ENCODE data around the gene LMNTD2. TPM values are rescaled to one million over a fixed set of nuclear protein-coding genes. Genes with fewer than 3 reads are reported as not detected.
"Not testable (repeated sequence)": the region's sequence is repeated elsewhere in the genome, so short reads cannot be mapped to it uniquely, and the experiment has no call there.

LMNTD2 gene
- polyA plus RNA-seq, 3 donors, result 3.3 to 5.7 (median 4.9) TPM

- DNase-seq (ENCODE audit: extremely low read depth in 1 of 11, low read depth in 9 of 11, low spot score in 4 of 11), result no peak
These were observed 31.5 kb downstream of the LMNTD2 start for GRCh38 chr11:528815-529727.

DNA sequence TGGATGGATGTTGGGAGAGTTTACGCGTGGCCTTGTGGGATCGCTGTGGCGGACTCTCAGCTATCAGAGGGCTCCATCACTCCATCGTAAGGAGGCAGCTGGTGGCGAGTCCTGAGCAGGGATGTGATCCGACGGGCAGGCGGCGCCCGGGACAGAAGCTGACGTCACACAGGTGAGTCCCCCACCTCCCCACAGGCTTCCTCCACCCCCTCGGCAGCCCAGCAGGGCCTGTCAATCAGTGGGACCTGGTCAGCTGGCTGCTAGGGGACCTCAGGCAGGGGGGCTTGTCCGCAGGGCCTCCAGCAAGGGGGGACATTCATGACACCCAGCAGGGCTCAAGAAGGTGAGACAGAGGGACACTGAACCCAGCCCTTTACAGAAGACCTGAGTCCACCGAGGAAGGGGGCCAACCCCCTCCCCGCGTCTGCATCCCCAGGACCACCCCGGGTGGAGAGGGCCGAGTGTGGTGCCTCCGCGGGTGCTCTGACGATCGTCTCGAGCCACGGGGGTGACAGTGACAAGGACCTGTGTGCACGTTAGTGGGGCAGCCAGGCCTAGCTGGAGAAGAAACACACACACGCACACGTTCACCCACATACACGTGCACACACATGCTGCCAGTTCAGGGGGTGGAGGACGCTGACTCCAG, 32.2 kb downstream of the LMNTD2 start:
- DNase-seq (ENCODE audit: extremely low read depth in 1 of 11, low read depth in 9 of 11, low spot score in 4 of 11), result no peak

GRCh38 chr11:526192-526591, 34.3 kb downstream of the LMNTD2 start:
- no peak for DNase-seq (ENCODE audit: extremely low read depth in 1 of 11, low read depth in 9 of 11, low spot score in 4 of 11)

DNA sequence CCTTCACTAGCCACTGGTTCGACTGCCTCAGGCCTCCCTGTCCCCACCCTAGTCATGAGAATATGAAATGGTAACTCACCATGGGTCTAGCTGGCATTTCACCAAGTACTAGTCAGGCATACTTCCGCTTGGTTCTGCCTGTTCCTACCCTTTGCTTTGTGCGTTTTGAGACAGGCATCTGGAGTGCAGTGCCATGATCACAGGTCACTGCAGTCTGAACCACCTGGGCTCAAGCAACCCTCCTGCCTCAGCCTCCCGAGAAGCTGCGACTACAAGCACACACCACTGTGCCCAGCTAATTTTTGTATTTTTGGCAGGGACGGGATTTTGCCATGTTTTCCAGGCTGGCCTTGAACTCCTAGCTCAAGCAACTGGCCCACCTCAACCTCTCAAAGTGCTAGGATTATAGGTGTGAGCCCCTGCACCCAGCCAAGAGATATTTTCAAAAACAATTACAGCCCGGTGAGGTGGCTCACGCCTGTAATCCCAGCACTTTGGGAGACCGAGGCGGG, 39.3 kb downstream of the LMNTD2 start:
- DNase-seq (ENCODE audit: extremely low read depth in 1 of 11, low read depth in 9 of 11, low spot score in 4 of 11), result no peak

DNA sequence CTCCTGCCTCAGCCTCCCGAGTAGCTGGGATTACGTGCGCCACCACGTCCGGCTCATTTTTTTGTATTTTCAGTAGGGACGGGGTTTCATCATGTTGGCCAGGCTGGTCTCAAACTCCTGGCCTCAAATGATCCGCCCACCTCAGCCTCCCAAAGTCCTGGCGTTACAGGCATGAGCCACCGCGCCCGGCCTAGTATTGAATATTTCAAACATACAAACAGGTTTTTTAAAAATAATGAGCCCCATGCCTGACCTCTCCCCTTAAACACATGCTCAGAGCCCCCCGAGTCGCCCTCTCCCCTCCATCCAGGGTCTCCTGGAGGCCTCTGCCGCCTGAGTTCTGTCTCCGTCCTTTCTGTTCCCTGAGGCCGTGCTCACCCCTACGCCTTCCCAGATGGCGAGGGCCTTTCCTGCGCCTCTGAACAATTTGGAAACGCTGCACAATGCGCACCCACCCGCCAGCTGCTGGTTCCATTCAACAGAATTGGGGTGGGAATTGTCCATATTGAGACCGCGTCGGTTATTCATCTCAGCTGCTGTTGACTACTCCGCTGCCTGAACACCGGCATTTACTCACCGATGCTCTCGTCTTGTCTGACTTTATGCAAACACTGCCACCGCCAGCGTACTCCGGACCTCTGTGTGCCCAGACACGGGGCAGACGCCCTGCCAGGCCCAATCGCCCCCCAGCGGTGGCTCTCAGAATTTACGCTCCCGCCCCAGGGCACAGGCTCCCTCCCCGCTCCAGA, 39.9 kb downstream of the LMNTD2 start:
- no peak for DNase-seq (ENCODE audit: extremely low read depth in 1 of 11, low read depth in 9 of 11, low spot score in 4 of 11)

- peak in 4 of 11 donors; percentile 63 to 80 (median 76) for DNase-seq (ENCODE audit: extremely low read depth in 1 of 11, low read depth in 9 of 11, low spot score in 4 of 11)
These were observed 41.9 kb downstream of the LMNTD2 start for GRCh38 chr11:518463-519202.

DNA sequence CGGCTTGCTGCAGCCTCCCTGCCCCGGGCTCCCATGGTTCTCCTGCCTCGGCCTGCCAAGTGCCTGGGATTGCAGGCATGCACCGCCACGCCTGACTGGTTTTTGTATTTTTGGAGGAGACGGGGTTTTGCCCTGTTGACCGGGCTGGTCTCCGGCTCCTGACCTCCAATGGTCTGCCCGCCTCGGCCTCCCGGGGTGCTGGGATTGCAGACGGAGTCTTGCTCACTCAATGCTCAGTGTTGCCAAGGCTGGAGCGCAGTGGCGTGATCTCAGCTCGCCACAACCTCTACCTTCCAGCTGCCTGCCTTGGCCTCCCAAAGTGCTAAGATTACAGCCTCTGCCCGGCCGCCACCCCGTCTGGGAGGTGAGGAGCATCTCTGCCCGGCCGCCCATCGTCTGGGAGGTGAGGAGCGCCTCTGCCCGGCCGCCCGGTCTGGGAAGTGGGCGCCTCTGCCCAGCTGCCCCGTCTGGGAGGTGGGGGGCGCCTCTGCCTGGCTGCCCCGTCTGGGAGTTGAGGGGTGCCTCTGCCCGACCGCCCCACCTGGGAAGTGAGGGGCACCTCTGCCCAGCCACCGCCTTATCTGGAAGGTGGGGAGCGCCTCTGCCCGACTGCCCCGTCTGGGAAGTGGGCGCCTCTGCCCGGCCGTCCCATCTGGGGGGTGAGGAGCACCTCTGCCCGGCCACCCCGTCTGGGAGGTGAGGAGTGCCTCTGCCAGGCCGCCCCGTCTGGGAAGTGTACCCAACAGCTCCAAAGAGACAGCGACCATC, 43.4 kb downstream of the LMNTD2 start:
- not testable (repeated sequence) for DNase-seq (ENCODE audit: extremely low read depth in 1 of 11, low read depth in 9 of 11, low spot score in 4 of 11)

GRCh38 chr11:516400-516799, 44.1 kb downstream of the LMNTD2 start:
- no peak for DNase-seq (ENCODE audit: extremely low read depth in 1 of 11, low read depth in 9 of 11, low spot score in 4 of 11)

DNA sequence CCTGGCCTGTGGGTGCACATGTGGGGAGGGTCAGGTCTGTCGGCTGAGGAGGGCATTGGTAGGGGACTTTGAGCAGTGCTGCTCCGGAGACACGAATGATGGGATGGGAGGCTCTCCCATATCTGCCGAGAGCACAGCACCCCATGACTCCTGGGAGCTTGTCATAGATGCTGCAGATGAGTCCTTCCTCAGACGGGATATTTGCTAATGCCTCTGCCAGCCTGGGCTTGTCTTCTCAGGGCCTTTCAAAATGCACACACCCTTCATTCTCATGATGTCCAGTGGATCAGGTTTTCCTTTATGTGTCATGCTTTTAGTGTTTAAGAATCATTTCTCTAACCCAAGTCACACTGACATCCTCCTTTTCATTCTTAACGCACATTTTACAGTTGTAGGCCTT, 45.4 kb downstream of the LMNTD2 start:
- DNase-seq (ENCODE audit: extremely low read depth in 1 of 11, low read depth in 9 of 11, low spot score in 4 of 11), result no peak

GRCh38 chr11:514606-515005, 45.9 kb downstream of the LMNTD2 start:
- no peak for DNase-seq (ENCODE audit: extremely low read depth in 1 of 11, low read depth in 9 of 11, low spot score in 4 of 11)

- DNase-seq (ENCODE audit: extremely low read depth in 1 of 11, low read depth in 9 of 11, low spot score in 4 of 11), result no peak
These were observed 47.6 kb downstream of the LMNTD2 start for GRCh38 chr11:512761-513595.

DNA sequence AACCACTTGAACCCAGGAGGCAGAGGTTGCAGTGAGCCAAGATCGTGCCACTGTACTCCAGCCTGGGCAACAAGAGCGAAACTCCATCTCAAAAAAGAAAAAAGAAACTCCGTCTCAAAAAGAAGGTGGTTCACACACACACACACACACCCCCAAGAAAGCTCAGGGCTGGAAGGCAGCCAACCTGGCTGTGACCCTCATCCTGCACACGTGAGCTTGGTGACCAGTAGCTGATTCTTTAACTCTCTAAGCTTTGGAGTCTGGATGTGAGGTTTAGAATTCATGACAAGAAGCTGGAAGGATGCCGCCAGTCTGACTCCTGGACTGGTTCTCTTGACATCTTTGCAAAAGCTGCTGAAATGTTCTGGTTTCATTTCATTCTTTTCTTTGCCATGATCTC, 51.6 kb downstream of the LMNTD2 start:
- no peak for DNase-seq (ENCODE audit: extremely low read depth in 1 of 11, low read depth in 9 of 11, low spot score in 4 of 11)

DNA sequence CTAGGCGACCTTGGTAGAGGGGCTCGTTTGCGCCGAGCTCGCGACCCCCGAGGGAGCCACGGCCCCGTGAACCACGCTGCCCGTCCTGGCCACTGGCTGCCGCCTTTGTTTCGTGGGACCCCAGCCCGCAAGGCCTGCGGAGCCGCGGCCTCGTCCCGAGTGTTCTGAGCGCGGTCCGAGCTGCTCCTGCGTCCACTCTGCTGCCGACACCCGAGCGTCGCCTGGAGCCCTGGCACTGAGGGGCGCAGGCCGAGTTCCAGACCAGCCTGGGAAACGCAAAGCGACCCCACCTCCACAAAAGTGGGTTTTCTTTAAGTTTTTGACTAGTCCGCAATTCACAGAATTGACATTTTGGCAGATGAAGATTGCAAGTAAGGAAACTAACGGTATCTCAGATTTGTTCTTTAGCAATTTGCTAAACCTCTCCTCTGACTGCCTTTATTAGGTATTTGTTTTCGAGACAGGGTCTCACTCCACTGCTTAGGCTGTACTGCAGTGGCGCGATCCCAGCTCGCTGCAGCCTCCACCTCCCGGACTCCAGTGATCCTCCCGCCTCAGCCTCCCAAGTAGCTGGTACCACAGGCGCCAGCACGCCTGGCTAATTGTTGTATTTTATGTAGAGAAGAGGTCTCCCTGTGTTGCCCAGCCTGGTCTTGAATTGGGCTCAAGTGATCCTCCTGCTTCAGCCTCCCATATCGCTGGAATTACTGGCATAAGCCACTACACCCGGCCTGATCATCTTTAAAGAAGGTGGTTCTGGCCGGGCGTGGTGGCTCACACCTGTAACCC, 52.6 kb downstream of the LMNTD2 start:
- peak in 1 of 11 donors; percentile 12 for DNase-seq (ENCODE audit: extremely low read depth in 1 of 11, low read depth in 9 of 11, low spot score in 4 of 11)

GRCh38 chr11:506995-507726, 53.4 kb downstream of the LMNTD2 start, which contains the start of gene RNH1:
TSS of gene RNH1 (minus strand) at chr11:507242. CDS start at chr11:502162, 5,080 bp downstream.
- DNase-seq (ENCODE audit: extremely low read depth in 1 of 11, low read depth in 9 of 11, low spot score in 4 of 11), result peak; percentile 72 to 92 (median 89)

DNA sequence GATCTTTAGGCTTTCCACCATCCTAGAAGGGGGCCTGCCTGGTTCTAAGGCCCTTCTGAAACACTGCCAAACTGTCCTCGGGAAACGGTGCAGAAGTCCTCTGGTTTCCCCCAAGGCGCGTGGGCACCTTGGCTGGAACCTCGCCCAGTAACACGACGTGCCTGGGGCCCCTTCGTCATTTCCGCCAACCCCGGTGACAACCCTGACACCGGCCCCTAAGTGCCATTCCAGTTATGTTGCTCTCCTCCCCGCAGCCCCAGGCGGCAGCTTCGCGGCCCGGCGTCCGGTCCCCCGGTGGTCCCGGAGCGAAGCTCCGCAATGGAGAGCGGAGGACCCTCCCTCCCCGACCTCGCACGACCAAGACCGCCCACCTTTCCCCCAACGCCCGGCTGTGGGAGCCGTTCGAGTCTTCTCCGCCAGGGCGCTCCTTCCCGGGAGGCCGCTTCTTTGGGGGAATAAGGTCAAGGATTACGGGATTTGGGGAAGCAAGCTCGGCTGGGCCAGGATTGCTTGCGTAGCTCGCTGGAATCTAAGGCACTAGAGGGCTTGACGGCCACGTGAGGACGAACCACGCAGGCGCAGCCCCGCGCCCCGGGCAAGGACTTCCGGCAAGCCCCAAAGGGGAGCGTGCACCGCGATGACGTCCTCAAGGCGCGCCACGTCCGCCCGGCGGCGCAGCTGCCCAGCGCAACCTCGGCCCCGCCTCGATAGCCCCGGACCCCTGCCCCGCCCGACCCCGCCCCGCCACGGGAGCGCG, 54.1 kb downstream of the LMNTD2 start:
- DNase-seq (ENCODE audit: extremely low read depth in 1 of 11, low read depth in 9 of 11, low spot score in 4 of 11), result peak; percentile 89 to 98 (median 95)

Data from renal cortex interstitium (tissue), 11 donors.